ENCODE results near the gene MVP.

- TF ChIP-seq, protein P1, sequence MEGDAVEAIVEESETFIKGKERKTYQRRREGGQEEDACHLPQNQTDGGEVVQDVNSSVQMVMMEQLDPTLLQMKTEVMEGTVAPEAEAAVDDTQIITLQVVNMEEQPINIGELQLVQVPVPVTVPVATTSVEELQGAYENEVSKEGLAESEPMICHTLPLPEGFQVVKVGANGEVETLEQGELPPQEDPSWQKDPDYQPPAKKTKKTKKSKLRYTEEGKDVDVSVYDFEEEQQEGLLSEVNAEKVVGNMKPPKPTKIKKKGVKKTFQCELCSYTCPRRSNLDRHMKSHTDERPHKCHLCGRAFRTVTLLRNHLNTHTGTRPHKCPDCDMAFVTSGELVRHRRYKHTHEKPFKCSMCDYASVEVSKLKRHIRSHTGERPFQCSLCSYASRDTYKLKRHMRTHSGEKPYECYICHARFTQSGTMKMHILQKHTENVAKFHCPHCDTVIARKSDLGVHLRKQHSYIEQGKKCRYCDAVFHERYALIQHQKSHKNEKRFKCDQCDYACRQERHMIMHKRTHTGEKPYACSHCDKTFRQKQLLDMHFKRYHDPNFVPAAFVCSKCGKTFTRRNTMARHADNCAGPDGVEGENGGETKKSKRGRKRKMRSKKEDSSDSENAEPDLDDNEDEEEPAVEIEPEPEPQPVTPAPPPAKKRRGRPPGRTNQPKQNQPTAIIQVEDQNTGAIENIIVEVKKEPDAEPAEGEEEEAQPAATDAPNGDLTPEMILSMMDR (IDR thresholded peaks at IDR 0.05 in 8 of 11, conservative IDR thresholded peaks at IDR 0.05 in 3 of 11), result no peak
- TF ChIP-seq POLR2AphosphoS5 (IDR thresholded peaks at IDR 0.05) (no peak), POLR2A (IDR thresholded peaks at IDR 0.05) (no peak)
These were observed 45.5 kb upstream of the MVP start for GRCh38 chr16:29774730-29775129.

All from spleen (tissue), 7 donors.